Mesenteric fat pad (tissue), 1 donor: ENCODE measurements around the gene LOC128125822.

ENCODE experiments used
- DNase-seq: peaks from one replicate; pipeline ENCODE4 v3.0.0-alpha.2; 2020; ENCODE audit warnings: low spot score
- donor health status: DM: yes; HTN: yes; CAD: no.

The LOC128125822 gene

DNA sequence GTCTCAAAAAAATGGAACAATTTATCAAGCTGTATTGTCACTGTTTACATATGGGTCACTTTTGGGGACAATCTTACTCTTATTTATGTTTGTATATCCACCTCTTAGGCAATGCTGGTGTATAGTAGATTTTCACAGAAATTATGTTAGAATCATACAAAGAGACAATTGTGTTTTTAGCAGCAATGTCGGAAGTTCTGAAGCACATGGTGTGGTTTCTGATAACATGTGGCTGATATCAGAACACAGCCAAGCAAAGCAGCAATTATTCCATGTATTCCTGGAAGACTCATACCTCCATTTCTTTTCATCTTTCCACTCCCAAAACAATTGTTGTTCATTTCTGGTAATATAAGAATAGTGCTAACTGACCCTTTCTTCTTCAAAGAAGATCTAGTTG lies 17.5 kb upstream of the LOC128125822 start:
- DNase-seq, result no peak

DNA sequence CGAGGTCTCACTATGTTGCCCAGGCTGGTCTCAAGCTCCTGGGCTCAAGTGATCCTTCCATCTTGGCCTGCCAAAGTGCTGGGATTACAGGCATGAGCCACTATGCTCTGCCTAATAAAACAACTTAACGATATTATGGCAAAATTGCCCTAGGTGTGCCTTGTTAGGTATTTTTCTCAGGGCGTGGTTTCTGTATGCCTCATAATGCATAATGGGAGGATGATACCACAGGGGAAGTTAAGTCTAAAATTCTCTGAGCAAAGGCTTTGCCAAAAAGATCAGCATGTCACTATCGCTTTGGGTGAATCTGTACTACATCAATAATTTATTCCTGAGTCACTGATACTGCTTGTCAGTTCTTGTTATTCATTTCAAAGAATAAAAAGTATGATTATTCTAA lies 15.9 kb upstream of the LOC128125822 start:
- DNase-seq, result no peak

DNA sequence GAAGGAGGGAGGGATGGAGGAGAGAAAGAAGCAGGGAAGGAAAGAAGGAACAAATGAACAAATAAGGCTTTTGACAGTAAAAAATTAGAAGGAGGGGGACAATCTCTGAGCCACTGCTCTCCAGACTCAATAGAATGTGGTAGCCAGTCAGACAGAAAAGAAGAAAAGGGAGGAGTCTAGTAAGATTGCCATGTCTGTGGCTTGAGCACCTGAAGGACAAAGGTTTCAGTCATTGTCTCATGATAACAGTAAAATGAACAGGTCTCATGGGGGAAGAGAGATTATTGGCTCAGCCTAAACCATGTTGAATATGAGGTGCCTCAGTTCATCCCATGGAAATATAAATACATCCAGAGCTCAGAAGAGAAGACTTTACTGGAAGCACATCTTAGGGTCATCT lies 14.0 kb upstream of the LOC128125822 start:
- no peak for DNase-seq

DNA sequence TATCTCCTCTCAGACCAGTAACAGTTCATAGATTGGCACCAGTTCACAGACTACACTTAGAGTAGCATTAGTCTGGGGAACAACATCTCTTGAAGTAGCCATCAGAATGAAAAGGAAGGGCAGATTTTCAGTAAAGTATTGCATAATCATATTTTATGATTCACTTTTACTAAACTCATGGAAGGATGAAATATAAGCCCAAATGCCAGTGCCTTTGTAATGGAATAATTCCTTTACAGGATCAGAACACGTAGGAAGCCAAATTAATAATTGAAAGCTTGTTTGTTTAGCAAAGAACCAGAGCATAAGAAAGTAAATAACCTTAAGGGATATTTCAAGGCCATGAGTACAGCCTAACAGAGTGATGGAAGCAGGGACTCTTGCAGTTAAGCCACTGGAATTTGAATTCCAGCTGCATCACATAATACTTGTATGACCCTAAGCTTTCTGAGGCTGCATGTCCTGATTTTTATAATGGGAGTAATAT lies 11.4 kb upstream of the LOC128125822 start:
- no peak for DNase-seq

DNA sequence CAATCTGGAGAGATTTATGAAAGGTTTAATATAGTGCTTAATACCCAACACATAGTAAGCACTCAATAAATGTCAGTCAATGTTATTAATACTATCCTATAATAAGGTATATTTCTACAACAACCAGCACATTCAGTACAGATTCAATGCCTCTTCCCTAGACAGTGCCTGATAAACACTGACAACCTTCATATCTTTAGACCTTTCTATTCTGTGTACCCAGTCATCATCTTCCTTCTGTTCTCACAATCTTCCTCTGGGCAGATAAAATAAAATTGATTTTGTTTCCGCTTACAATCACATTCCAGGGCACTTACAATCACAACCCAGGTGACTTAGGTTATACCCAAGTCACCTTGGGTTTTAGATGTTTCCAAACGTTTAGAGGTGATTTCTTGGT lies 11.0 kb upstream of the LOC128125822 start:
- DNase-seq, result no peak

DNA sequence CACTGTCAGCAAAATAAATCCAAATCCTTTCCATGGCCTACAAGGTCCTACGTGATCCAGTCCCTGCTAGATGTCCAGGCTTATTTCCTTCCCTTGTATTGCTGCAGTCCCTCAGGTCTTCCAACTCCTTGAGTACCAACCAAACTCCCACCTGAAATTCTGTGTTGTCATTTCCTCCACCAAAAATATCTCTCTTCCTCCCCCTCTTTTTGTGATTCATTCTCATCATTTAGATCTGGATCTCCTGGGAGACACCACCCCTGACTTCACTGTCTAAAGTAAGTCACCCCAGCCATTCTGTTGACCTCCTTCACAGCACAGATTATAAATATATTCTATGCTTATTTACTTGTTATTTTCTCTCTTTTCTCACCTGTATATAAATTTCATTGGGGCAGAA lies 9.0 kb upstream of the LOC128125822 start:
- DNase-seq, result no peak

DNA sequence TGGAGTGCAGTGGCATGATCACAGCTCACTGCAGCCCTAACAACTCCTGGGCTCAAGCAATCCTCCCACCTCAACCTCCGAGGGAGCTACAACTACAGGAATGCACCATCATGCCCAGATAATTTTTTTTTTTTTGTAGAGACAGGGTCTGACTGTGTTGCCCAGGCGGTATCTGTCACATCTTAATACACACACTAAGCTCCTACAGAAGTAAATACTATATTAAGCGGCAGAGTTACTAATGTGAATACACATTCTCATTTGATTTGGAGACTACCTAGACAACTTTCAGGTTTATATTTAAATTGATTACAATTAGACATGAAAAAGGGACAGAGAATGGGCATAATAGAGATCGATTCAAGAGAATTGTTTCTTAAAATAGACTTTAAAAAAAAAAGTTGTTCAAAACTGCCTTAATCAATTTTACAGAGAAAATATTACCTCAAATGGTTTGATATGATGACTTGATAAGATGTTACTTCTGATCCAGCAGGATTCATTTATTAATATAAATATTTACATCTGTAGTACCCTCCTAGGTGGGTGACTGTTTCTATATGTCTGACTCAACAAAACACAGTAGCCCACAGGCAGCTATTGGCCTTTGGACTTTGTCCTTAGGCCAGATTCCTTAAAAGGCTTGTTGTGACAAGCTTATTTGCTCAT lies 7.1 kb upstream of the LOC128125822 start:
- no peak for DNase-seq

DNA sequence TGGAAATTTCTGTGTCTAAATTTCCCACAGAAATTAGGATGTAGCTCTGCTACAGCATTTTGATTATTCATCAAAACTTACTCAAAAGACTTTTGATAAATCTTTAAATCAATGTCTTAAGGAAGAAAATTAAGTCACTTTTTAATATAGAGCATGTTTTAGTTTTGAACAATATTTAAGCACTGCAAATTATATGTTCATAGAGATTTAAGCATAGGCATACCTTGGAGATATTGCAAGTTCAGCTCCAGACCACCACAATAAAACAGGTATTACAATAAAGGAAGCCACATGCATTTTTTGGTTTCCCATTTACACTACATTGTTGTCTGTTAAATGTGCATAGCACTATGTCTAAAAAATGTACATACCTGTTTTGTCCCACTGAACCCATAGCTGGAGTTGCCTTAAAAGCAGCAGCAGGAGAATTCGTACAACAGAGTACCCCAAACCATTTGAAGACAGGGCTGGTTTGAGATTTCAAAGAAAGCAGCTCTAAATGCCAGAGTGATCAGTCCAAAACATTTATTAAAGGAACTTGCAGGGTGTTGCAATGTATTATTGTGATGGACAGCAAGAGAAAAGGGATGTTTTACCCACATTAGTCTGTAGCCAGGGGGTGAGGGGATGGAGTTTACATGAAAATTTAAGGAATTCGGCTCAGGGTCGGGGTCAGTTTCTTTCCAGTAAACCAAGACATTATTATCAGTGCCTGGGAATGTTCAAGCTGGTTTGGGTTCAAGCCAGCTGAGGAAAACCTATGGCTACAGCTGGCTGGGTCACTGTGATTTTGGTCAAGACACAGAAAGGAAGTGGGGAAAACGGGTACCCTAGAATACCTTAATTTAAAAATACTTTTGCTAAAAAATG lies 6.3 kb upstream of the LOC128125822 start:
- DNase-seq, result no peak

DNA sequence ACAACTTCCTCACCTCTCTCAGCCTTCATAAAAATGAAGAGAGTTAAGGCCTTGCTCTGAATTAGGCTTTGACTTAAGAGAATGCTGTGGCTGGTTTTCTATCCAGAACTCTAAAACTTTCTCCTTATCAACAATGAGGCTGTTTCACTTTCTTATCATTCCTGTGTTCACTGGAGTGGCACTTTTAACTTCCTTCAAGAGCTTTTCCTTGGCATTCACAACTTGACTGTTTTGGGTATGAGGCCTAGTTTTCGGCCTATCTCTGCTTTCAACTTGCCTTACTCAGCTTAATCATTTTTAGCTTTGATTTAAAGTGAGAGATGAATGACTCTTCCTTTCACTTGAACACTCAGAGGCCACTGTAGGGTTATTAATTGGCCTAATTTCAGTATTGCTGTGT lies 4.3 kb upstream of the LOC128125822 start:
- DNase-seq, result no peak

DNA sequence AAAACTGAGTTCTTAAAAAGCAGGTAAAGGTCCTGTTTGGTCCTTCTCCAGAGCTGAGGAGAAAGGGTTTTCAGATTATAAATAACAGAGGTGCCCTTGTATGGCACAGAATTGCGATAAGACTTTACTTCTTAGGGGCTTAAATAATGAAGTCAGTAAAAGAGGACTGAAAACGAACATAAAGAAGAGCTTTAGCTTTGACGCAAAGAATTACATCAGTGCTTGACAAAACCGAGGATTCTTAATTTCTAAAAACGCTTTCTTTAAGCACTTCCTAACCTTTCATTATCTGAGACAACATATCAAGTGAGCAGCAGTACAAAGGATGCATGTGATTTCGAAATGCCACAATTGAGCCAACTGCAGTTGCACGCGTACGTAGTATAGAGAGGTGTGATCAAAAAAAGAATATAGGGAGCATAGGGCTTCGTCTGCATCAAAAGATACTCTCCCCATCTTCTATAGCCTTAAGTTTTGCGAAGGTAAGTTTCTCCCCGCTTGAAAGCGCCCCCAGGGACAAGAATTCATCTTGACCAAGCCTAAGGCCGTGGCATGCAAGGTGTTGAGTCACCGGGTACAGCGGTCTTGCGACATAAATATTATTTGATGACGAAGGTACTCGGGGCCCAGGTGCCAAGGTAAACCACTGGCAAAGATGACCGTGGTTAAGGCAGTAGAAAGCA lies 778 bp upstream of the LOC128125822 start:
- no peak for DNase-seq

DNA sequence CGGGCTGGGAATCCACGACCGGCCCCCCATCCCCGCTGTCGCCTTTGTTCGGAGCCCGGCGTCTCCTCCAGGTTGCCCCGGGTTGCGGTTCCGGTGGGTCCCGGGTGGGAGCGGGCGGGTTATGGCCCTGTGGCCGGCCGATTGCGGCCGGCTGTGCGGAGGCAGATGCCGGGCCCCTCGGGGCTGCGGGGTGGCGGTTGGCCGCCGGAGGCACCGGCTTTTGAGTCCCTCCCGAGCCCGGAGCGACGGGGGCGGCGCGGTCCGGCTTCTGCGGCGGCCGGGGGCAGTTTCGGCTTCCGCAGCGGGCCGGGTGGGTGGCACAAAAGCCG lies 431 bp downstream of the LOC128125822 start:
- no peak for DNase-seq

DNA sequence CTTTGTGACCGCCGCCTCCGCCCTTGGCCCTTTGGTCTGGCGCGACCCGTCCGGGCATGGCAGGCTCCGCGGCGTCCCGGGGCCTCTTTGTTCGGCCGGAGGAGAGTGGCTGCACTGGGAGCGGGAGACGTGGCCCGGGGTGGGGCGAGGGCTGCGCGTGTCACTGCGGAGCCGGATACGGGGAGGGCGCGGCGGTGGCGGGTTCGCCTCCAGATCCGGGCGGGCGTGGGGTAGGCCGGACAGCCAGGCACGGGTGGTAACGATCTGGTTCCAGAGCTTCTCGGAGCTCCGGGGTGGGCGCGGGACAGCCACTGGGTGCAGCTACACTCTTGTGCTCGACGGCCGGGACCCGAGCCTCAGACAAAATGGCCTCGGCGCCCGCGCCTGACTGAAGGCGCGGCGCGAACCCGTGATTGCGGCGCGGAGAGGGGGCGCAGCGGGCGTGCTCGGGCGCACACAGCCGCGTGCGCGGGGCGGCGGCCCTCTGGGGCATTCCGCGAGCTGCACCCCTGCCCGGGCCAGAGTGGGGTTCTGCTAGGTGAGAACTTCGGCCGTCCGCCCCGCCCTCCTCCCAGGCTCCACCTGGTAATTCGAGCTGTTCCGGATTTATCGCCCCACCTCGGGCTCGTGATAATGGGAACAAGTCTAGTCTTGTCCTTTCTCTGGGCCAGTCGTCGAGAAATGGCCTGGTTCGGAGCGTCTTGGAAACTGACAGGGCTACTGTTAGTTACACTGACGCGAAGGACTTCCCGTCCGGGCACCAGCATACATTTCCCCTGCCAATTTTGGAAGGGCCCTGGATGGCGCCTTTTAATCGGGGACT lies 1.0 kb downstream of the LOC128125822 start:
- peak; percentile 92 for DNase-seq

DNA sequence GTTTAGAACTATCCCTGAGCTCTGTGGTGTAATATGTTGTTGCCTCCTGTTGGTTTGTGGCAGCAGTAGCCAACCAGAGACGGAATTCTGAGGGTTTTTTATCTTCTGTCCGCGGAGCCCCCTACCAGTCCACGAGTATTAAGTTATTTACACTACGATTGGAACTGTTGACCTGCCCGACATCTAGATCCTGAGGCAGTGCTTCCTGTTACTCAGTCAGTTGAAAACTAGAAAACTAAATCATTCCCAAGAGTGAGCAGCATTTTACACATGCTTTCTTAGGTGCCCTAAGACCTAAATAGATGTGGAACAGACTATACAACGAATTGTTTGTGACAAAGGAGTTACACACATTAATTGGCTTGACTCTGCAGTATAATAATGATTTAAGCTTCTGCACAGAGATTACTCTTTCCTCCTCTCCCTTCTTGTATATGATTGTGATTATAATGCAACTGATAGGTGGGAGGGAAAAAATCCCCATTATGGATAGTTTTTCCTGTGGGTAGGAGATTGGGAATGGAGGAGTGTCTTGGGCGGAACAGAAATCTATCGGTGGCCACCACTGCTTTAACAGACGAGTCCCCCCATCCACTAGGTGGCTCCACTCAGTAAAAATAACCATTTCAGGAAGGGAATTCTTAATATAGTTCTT lies 1.7 kb downstream of the LOC128125822 start:
- DNase-seq, result no peak

DNA sequence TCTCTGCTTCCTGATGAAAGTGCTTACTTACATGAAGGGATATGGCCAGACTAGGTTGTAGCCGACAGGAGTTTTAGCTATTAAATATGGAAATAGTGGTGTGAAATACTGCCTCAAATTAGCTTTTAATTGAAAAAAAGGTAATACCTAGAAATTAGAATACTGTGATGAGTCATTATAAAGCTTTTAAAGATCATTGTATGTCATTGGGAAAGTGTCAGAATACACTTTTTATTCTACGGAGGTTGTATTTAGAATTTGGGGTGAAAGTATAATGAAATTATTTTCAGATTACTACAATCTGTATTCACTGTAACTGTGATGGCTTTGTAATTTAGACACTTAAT lies 2.2 kb downstream of the LOC128125822 start:
- DNase-seq, result no peak

DNA sequence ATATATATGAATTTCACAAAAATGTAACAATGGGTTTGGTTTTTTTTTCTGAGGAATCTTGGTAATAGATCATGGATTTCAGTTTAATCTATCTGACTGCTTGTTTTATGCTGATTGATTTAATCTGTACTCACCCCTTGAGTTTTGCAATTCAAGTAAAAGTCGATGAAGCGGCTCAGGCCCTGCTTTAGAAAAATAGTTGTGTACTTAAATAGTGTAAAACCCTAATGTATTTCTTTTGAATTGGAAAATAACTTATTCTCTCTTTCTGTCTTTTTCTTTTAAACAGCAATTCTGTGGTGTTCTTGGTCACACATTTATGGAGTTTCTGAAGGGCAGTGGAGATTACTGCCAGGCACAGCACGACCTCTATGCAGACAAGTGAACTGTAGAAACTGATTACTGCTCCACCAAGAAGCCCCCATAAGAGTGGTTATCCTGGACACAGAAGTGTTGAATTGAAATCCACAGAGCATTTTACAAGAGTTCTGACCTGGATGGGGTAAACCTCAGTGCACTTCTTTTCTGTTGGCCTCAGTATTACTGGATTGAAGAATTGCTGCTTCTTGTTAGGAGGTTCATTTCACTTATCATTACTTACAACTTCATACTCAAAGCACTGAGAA lies 4.0 kb downstream of the LOC128125822 start:
- no peak for DNase-seq

DNA sequence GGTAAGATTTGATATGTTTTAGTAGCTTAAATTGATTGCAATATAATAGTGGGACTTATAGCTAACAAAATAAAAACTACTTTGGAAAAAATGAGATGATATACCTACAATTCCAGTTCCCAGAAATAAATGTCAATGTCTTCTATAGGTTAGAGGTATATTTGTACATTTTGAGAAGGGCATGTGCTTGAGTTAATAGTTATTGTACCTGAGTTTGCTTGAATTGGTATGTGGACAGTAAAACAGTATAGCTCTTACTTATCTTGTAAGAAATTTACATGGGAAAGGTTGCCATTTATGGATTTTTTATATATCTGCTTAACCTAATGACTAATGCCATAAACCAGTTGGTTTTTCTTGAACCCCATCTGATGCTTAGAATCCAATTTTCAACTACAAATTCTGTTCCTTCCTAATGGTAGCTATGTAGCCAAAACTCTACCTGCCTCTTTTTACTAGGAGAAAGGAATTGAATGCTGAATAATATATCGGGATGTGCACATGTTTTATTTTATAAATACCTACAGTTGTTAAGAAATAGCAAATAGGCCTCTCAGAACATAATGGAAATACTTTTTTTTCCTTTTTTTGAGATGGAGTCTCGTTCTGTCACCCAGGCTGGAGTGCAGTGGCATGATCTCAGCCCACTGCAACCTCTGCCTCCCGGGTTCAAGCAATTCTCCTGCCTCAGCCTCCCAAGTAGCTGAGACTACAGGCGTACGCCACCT lies 4.9 kb downstream of the LOC128125822 start:
- DNase-seq, result no peak

DNA sequence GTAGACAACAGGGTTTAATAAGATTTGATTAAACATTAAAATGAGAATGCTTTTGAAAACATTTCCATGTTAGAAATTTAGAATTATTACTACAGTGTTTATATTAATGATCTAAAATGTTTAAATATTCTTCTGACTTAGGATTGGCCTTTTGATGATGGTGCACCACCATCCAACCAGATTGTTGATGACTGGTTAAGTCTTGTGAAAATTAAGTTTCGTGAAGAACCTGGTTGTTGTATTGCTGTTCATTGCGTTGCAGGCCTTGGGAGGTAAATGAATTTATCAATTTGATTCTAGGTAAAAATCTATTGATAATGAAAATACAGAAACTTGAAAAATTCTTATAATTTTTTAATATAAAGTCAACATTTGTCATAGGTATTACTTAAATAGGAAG lies 6.5 kb downstream of the LOC128125822 start:
- no peak for DNase-seq

DNA sequence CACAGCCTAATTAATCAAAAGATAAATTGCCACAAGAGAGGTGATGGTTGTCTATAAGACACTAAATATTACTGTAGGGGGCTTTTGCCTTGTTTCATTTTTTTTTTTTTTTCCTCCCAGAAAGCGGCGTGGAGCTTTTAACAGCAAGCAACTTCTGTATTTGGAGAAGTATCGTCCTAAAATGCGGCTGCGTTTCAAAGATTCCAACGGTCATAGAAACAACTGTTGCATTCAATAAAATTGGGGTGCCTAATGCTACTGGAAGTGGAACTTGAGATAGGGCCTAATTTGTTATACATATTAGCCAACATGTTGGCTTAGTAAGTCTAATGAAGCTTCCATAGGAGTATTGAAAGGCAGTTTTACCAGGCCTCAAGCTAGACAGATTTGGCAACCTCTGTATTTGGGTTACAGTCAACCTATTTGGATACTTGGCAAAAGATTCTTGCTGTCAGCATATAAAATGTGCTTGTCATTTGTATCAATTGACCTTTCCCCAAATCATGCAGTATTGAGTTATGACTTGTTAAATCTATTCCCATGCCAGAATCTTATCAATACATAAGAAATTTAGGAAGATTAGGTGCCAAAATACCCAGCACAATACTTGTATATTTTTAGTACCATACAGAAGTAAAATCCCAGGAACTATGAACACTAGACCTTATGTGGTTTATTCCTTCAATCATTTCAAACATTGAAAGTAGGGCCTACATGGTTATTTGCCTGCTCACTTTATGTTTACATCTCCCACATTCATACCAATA lies 7.8 kb downstream of the LOC128125822 start:
- no peak for DNase-seq

DNA sequence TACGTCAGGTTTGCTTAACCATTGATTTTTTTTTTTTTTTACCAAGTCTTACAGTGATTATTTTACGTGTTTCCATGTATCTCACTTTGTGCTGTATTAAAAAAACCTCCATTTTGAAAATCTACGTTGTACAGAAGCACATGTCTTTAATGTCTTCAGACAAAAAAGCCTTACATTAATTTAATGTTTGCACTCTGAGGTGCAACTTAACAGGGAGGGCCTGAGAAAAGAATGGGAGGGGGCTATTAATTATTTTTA lies 8.4 kb downstream of the LOC128125822 start:
- DNase-seq, result no peak
